C4-2B (cell line): ENCODE measurements around the gene RASSF5.

Source experiments
- ZFX ChIP-seq: fragments of 450-650 bp; IDR thresholded peaks from 2 replicates; pipeline ENCODE4 v1.6.1; 2017
- TF ChIP-seq, protein P1 (sequence below): fragments of 450-650 bp; conservative IDR thresholded peaks from 2 replicates; pipeline ENCODE4 v1.5.1; 2017; ENCODE audit warnings: mild to moderate bottlenecking

GRCh38 chr1:206511362-206512057 lies 4.2 kb downstream of the RASSF5 start:
- TF ChIP-seq, protein P1, sequence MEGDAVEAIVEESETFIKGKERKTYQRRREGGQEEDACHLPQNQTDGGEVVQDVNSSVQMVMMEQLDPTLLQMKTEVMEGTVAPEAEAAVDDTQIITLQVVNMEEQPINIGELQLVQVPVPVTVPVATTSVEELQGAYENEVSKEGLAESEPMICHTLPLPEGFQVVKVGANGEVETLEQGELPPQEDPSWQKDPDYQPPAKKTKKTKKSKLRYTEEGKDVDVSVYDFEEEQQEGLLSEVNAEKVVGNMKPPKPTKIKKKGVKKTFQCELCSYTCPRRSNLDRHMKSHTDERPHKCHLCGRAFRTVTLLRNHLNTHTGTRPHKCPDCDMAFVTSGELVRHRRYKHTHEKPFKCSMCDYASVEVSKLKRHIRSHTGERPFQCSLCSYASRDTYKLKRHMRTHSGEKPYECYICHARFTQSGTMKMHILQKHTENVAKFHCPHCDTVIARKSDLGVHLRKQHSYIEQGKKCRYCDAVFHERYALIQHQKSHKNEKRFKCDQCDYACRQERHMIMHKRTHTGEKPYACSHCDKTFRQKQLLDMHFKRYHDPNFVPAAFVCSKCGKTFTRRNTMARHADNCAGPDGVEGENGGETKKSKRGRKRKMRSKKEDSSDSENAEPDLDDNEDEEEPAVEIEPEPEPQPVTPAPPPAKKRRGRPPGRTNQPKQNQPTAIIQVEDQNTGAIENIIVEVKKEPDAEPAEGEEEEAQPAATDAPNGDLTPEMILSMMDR, result no peak
- no peak for TF ChIP-seq ZFX
